HL-60/S4 (cell line): ENCODE data around the gene LYZ.
"Not testable (repeated sequence)": the region's sequence is repeated elsewhere in the genome, so short reads cannot be mapped to it uniquely, and the experiment has no call there.

Experiments used
- in situ Hi-C: fragments of 300-500 bp; cut with MboI; formaldehyde crosslinking; loops from 2 replicates; pipeline ENCODE4 v1.14.3; 2022; ENCODE audit warnings: low sequenced_read_pairs

The LYZ gene

DNA sequence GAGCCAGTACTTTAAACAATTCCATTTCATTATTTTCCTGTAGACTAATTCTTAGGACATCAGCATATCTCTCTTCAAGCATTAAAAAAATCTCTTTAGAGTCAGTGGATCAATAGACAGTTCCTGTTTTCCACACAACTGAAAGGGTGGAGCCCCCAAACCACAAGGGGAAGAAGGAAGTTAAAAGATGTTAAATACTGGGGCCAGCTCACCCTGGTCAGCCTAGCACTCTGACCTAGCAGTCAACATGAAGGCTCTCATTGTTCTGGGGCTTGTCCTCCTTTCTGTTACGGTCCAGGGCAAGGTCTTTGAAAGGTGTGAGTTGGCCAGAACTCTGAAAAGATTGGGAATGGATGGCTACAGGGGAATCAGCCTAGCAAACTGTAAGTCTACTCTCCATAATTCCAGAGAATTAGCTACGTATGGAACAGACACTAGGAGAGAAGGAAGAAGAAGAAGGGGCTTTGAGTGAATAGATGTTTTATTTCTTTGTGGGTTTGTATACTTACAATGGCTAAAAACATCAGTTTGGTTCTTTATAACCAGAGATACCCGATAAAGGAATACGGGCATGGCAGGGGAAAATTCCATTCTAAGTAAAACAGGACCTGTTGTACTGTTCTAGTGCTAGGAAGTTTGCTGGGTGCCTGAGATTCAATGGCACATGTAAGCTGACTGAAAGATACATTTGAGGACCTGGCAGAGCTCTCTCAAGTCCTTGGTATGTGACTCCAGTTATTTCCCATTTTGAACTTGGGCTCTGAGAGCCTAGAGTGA, at the start of gene LYZ:
LYZ (plus strand) TSS at position 220 of the 777 bp plus-strand sequence; CDS start at position 248, 28 bp downstream.
- in situ Hi-C loops = no loop called here

DNA sequence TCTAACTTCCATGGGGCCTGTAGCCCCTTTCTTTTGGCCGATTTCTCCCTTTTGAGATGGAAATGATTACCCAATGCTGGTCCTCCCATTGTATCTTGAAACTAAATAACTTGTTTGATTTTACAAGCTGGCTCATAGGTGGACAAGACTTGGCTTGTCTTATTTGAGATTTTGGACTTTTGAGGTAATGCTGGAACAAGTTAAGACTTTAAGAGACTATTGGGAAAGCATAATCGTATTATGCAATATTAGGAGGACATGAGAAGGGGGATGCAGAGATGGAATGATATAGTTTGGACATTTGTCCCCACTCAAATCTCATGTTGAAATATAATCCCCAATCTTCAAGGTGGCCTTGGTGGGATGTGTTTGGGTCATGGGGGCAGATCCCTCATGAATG, 49.2 kb upstream of the LYZ start:
- in situ Hi-C loops = no loop called here

DNA sequence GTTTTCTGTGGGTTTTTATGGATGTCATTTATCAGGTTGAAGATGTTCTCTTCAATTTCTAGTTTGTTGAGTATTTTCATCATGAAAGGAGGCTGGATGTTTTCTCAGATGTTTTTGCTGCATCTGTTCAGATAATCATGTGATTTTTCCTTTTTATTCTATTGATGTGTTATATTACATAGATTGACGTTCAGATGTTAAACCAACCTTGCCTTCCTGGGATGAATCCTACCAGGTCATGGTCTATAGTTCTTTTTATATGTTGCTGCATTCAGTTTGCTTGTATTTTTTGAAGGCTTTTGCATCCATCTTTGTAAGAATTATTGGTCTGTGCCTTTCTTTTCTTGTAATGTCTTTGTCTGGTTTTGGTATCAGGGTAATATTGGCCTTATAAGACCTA, 43.9 kb upstream of the LYZ start:
- in situ Hi-C loops = no loop called here

DNA sequence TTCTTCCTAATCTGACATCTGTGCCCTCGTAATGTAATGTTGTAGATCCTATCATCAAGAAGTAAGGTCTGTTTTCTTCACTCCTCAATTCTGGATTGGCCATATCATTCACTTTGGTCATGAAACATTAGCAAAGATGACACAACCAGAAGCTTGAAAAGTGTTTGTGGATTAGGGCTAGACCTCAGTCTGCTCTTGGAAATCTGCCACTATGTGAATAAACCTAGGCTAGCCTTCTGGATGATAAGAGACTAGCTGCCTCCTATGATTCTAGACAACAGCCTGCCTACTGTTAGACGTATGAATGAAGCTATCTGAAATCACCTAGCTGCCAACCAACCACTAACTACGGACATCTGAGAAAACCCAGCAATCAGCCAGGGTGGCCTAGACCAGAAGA, 38.7 kb upstream of the LYZ start:
- in situ Hi-C loops = no loop called here

DNA sequence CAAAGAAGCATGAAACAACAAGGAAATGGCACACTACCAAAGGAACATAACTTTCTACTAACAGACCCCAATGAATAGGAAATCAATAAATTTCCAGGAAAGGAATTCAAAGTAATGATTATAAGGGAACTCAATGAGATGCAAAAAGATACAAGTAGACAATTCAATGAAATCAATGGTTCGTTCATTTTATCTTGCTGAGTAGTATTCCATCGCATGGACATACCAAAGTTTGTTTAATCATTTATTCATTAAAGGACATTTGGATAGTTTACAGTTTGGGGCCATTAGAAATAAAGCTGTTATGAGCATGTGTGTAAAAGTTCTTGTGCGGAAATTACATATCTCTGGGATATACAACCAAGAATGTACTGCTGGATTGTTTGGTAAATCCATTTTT, 35.0 kb upstream of the LYZ start:
- in situ Hi-C loops = no loop called here

DNA sequence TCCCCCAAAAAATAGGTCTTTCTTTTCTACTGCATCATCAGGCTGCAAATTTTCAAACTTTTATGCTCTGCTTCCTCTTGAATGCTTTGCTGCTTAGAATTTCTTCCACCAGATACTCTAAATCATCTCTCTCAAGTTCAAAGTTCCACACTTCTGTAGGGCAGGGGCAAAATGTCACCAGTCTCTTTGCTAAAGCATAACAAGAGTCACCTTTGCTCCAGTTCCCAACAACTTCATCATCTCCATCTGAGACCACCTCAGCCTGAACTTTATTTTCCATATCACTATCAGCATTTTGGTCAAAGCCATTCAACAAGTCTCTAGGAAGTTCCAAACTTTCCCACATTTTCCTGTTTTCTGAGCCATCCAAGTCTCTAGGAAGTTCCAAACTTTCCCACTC, 31.4 kb upstream of the LYZ start:
- in situ Hi-C loops = not testable (repeated sequence)

DNA sequence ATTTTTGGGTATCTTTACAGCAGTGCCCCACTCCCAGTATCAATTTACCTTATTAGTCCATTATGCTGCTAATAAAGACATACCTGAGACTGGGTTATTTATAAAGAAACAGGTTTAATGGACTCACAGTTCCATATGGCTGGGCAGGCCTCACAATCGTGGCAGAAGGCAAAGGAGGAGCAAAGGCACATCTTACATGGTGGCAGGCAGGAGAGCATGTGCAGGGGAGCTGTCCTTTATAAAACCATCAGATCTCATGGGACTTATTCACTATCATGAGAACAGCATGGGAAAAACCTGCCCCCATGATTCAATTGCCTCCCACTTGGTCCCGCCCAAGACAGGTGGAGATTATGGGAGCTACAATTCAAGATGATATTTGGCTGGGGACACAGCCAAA, 30.9 kb upstream of the LYZ start:
- in situ Hi-C loops = not testable (repeated sequence)

DNA sequence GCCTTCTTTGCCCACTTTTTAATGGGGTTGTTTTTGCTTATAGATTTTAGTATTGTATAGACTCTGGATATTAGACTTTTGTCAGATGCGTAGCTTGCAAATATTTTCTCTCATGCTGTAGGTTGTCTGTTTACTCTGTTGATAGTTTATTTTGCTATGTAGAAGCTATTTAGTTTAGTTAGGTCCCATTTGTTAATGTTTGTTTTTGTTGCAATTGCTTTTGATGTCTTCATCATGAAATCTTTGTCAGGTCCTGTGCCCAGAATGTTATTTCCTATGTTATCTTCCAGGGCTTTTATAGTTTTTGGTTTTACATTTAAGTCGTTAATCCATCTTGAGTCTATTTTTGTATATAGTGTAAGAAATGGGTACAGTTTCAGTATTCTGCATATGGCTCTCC, 30.0 kb upstream of the LYZ start:
- in situ Hi-C loops = no loop called here

DNA sequence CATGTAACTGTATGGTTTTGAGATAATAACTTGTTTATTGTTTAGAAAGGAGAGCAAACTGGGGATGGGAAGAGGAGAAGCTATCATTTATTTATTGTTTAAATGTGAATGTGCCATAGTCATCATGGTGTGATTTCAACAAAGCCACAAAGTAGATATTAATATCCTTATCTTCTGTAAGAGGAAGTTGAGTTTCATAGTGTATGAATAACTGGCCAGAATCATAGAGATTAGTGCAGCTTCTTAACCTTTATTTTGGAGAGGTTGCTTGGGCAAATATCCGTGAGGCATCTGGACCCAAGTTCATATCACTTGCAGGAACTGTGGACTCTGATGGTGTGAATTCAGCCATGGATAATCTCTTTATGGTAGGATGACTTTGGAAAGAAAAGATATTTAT, 26.8 kb upstream of the LYZ start:
- in situ Hi-C loops = no loop called here

DNA sequence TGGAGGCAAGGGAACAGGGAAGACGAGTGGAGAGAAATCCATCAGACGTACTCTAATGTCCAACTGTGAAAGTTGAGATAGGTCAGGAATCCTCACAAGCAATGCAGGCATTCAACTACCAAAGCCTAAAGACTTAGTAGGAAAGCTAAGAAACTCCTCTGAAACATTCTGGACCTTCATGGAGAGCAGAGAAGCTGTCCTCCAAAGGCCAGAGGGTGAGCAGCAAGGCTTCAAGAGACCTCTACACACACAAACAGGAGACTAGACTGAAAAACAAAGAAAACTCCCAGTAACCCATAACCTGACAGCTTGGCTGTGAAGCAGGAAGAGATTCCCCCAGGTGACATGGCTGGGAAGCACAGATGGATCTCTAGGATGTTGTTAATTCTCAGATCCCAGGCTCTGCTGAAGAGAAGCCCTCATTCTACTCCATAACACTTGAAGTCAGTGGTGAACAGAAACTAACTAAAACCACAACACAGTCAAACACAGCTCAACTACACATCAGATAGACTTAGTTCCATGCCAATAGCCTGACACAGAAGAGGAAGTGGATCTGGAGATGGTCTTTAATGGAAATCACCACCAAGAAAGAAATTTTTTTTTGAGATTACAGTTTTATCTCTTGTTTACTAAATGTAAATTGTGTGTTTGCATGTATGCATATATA, 23.2 kb upstream of the LYZ start:
- in situ Hi-C loops = no loop called here

DNA sequence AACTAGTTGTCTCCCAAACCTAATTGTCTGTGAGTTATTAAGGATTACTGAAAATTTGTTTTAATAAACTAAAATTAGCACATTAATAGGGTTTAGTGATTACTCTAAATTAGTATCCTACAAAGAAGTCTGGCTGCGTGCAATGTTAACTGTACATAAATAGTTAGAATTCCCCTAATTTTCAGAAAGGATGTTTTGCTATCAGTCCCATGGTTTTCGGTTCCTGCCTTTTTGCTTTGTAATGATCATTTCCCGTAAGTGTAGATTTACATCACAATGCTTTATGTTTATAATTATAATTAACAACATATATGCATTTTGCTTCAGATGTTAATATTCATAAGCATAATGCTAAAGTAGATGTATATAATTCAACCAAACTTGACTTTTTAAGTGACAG, 19.8 kb upstream of the LYZ start:
- in situ Hi-C loops = no loop called here

DNA sequence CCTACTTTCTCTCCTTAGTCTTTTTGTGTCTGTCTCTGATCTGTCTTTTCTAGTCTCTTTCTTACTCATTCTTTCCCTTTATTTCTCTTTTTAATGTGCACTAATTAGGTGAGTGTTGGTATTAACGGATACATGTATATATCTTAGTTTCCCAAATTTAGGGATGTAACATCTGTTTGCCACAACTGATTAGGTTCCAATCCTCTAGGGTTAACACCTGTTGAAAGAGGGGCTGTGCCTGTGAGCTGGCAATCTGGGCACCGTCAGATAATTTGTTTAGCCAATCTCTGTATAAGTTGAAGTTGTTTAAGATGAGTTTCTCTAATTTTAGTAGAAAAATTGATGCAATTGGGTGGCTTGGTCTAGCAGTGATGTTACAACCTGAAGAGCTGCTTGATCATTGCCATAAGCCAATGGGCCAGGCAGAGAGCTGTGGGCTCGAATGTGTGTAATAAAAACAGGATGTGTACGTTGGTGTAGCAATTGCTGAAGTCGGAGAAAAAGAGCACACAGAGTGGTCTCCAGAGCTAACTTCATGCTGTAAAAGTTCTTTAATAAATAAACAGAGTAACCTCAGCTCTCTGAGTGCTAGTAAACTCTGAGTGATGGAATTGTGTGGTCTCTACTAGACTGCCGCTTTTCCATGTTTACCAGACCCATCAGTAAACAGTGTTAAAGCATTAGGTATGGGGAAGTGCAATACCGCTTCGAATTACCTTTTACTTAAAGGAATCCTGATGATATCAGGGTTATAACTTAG, 18.3 kb upstream of the LYZ start:
- in situ Hi-C loops = no loop called here

DNA sequence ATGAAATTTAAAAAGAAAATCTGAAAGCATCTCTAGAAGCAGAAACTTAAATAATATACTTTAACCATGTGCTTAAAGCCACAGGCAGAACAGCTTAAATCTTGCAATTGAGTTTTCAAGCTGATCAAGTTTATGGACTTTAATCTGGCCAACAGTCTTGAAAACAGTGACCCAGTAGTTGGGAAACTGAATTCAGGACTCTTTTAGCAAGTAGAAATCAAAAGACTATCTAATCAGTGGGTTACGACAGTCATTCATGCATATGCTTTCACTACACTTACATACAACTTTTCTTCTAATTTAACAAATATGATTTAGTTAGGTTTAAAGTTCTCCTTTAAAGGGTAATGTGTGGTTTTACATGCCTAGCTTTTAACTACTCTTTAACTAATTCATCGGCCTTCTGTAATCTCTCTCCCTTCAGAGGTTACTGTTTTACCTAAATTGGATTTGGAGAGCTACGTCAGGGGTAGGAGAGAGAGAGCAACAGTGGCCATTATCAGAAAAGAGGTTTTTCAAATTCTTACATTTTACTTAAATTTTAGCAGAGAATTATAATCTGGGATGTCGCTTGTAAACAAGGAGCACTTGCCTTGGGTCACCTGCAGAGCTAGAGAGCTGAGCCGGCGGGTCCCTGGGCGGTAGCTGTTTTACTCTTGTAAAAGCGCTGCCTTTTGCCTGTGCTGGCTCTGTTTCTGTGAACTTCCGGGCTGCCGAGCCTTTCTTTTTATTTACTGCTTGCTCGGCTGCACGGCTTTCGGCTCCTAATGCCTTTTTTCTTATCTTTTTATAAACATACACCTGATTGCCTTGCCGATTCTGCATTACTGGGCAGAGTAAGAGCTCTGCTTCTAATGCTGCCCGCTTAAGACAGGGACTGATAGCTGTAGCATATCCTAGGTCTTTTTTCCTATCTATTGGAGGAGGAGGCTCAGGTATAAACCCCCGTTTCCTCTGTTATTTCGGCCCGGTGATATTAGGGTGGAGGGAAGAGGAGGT, 17.4 kb upstream of the LYZ start:
- in situ Hi-C loops = no loop called here

DNA sequence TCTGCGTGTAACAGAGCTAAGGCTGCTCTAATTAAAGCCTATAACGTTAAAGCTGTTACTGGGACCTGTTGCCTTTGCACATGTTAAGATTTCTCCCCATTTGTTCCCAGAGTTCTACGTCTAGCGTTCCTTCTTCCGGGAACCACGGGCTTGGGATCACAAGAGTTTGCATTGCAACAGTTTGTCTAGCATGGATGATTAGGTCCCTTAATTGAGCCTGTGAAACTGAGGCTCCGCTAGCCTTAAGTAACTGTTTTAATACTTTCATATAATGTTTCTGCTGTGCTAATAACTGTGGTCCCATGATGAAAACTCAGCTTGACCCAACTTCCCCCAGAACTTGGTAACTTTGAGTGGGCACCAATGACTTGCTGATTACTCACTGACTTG, 16.7 kb upstream of the LYZ start:
- in situ Hi-C loops = no loop called here

DNA sequence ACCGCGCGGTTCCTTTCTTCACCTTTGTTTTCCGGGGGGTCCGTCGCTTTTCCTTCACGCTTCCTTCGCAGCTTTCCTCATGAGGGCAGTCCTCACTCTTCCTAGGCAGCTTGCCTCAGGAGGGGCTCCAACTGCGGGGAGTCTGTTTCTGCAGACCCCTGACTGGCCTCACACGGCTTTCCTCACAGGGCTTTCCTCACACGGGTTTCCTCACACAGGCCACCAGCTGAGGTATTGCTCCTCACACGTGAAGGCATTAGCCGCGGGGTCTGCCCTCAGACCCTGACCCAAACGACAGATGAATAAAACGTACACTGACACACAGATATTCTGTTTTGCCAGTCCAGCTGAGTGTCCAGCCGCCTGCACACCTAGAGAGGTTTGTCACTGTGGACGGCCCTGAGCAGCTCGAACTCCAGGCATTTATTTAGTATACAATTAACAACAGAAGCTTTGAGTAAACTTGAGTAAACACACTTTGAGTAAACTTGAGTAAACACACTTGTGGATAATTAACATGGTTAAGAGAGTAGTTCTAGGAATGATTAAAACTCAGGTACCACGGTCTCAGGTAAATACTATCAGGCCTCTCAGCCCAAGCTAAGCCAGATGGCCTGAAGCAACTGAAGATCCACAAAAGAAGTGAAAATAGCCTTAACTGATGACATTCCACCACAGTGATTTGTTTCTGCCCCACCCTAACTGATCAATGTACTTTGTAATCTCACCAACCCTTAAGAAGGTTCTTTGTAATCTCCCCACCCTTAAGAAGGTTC, 16.1 kb upstream of the LYZ start:
- in situ Hi-C loops = no loop called here

DNA sequence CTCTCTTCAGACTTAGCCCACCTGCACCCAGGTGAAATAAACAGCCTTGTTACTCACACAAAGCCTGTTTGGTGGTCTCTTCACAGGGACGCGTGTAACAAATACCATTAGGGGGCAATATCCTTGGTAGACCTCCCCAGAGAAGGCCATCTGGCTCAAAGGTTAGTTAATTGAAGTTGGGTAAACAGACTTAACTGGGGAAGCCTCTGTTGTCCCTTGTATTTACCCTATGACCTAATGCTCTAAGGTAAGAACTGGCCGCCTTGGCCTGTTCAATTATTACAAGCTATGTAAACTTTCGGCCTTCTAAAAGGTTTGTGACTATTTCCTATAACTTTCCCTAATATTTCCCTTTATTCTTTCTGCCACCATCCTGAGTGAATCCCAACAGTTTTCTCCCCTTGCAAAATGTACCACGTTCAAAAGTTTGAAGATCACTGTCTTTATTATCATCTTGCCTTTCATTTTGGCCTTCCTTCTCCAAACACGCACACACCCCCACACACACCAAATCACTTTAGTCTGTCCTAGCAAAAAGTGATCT, 15.3 kb upstream of the LYZ start:
- in situ Hi-C loops = no loop called here

DNA sequence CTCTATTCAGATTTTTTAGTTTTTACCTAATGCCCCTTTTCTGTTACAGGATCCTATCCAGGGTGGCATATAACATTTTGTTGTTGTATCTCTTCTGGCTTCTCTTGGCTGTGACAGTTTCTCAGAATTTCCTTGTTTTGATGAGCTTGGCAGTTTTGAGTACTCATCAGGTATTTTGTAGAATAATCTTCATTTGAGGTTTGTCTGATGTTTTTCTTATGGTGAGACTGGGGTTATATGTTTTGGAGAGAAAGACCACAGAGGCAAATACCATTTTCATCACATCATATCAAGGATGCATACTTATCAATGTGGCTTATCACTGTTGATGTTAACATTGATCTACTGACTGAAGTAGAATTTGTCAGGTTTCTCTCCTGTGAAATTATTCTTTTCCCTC, 14.0 kb upstream of the LYZ start:
- in situ Hi-C loops = no loop called here

DNA sequence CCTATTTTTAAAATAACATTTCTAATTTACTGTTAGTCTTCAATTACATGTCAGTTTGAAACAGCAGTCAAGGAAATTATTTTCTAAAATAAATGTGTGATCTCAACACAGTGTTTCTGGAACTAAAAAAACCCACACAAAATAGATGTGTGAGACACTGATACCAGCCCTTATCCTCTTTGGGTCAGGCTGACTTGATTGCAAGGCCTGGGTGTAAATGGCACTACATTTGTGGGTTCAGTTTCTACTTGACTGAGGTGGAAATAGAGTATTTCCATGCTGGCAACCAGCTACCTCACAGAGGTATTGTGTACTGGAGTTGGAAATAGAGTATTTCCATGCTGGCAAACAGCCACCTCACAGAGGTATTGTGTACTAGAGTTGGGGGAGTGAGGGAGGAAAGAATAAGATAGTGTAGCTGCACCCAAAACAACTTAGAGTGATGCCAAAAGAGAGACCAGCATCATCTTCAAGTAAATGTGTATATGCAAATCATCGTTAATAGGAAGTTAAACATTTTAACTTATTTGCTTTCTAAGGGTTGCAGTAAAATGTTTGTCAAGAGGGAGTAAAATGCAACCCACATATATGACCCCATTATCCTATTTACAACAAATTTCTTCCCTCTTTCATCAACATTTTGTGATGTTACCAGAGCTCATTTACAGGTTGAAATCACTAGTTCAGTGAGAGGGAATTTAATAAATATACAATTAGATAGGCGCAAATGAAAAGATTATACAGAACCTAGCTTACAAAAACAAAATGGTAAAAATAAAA, 10.7 kb upstream of the LYZ start:
- in situ Hi-C loops = no loop called here
